A673 (cell line): ENCODE measurements around the gene IFNGR2. TPM values are rescaled to one million over a fixed set of nuclear protein-coding genes. Genes with fewer than 3 reads are reported as not detected.

Experiments
- BruUV-seq: library from RNA; stranded (reverse); fragments of 400-500 nt; replicated peaks from 2 replicates; lab custom pipeline; 2021; lab: Mats Ljungman, UMichigan
- CTCF ChIA-PET: fragments of 300-600 bp; sonication (Branson Sonifier 250); formaldehyde crosslinking; loops from one replicate; lab custom pipeline; 2022; ENCODE audit warnings: antibody characterized with exemption; lab: Charles Lee
- POLR2A ChIA-PET: fragments of 300-600 bp; sonication (Branson Sonifier 250); formaldehyde crosslinking; loops from one replicate; lab custom pipeline; 2022; ENCODE audit warnings: antibody characterized with exemption; ENCODE audit not compliant: low non-redundant PET; lab: Charles Lee
- DNase-seq: peaks from one replicate; pipeline ENCODE4 v3.0.0-alpha.2; 2015; ENCODE audit warnings: low spot score
- H3K27ac ChIP-seq: fragments of 200-600 bp; sonication (generic); 2 replicates; pipeline ENCODE4 v1.5.1; 2016; ENCODE audit warnings: mixed run types, low read depth, mild to moderate bottlenecking, mixed read lengths, antibody characterized with exemption, low read length; ENCODE audit not compliant: poor library complexity, severe bottlenecking
- H3K27me3 ChIP-seq: fragments of 200-600 bp; sonication (generic); replicated peaks from 2 replicates; pipeline ENCODE4 v1.6.1; 2017; ENCODE audit warnings: mixed run types, low read depth, mild to moderate bottlenecking, mixed read lengths, antibody characterized with exemption, low read length; ENCODE audit not compliant: insufficient read depth, poor library complexity
- H3K36me3 ChIP-seq: fragments of 200-600 bp; sonication (generic); 2 replicates; pipeline ENCODE4 v1.6.1; 2016; ENCODE audit warnings: mixed run types, mild to moderate bottlenecking, mixed read lengths, antibody characterized with exemption, low read length; ENCODE audit not compliant: insufficient read depth, poor library complexity, severe bottlenecking
- H3K4me1 ChIP-seq: fragments of 200-600 bp; sonication (generic); 2 replicates; pipeline ENCODE4 v1.6.1; 2017; ENCODE audit warnings: mixed run types, mild to moderate bottlenecking, mixed read lengths, antibody characterized with exemption, low read length; ENCODE audit not compliant: insufficient read depth, poor library complexity, severe bottlenecking
- H3K4me3 ChIP-seq: fragments of 200-600 bp; sonication (generic); 2 replicates; pipeline ENCODE4 v1.5.1; 2016; ENCODE audit warnings: low read depth, mixed run types, mild to moderate bottlenecking, mixed read lengths, low read length; ENCODE audit not compliant: poor library complexity, severe bottlenecking
- H3K9me3 ChIP-seq: fragments of 200-600 bp; sonication (generic); 2 replicates; pipeline ENCODE4 v1.6.1; 2016; ENCODE audit warnings: mixed run types, low read depth, mild to moderate bottlenecking, mixed read lengths, antibody characterized with exemption, low read length; ENCODE audit not compliant: poor library complexity, severe bottlenecking
- EZH2 ChIP-seq: fragments of 200-600 bp; sonication (generic); IDR thresholded peaks from 2 replicates; pipeline ENCODE4 v1.6.1; 2017; ENCODE audit warnings: borderline replicate concordance, low read depth, mild to moderate bottlenecking, mixed read lengths, antibody characterized with exemption, low read length; ENCODE audit not compliant: poor library complexity, severe bottlenecking
- intact Hi-C: fragments of 100-400 bp; cut with micrococcal nuclease; formaldehyde crosslinking; loops from one replicate; pipeline ENCODE4 v1.10.0; 2022; ENCODE audit not compliant: unreplicated experiment
- total RNA-seq: library from RNA; stranded (reverse); gene quantifications from 2 replicates; pipeline ENCODE4 v1.2.3, GENCODE V29; 2021
- TF ChIP-seq, protein P1 (sequence below): fragments of 300-800, 200-600 bp; sonication (generic); conservative IDR thresholded peaks from 2 replicates; pipeline ENCODE4 v1.5.1; 2017; ENCODE audit warnings: low read depth, mild to moderate bottlenecking, antibody characterized with exemption, low read length, moderate library complexity, mixed read lengths

IFNGR2 gene
- total RNA-seq, 1 experiment from 2014 or later: 48.9 TPM

DNA sequence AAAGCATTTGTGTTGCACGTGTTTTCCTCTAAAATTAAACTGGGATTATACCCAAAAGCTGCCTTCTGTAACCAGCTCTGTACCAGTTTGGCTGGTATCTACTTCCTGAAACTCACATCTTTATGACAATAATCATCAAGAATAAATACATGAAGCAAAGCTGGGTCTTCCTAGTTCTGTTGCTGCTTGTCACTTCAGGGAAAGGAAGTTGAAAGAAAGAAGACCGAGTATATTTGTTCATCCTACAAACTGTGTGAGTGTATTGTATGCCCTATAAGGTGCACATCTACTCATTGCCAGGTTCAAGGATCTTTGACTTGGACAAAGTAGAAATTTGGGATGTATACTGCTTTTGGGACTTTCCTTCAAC, 29.1 kb upstream of the IFNGR2 start:
- Histone ChIP-seq H3K4me3 (no peak overlapping the region), H3K4me1 (peaks cover 6% of the 10 kb centered on the region), H3K9me3 (no peaks in the 10 kb centered on the region), H3K27me3 (no peaks in the 10 kb centered on the region), H3K36me3 (no peaks in the 10 kb centered on the region), H3K27ac (no peak overlapping the region)
- no peak for TF ChIP-seq EZH2
- TF ChIP-seq, protein P1, sequence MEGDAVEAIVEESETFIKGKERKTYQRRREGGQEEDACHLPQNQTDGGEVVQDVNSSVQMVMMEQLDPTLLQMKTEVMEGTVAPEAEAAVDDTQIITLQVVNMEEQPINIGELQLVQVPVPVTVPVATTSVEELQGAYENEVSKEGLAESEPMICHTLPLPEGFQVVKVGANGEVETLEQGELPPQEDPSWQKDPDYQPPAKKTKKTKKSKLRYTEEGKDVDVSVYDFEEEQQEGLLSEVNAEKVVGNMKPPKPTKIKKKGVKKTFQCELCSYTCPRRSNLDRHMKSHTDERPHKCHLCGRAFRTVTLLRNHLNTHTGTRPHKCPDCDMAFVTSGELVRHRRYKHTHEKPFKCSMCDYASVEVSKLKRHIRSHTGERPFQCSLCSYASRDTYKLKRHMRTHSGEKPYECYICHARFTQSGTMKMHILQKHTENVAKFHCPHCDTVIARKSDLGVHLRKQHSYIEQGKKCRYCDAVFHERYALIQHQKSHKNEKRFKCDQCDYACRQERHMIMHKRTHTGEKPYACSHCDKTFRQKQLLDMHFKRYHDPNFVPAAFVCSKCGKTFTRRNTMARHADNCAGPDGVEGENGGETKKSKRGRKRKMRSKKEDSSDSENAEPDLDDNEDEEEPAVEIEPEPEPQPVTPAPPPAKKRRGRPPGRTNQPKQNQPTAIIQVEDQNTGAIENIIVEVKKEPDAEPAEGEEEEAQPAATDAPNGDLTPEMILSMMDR: no peak
- intact Hi-C loops: loop anchor here (1.0 kb wide), 1 partner anchor 174 kb away; no protein-coding TSS in a partner anchor
- POLR2A ChIA-PET: no interaction called here
- no TSS peak for BruUV-seq
- CTCF ChIA-PET: no interaction called here
- DNase-seq: no peak

DNA sequence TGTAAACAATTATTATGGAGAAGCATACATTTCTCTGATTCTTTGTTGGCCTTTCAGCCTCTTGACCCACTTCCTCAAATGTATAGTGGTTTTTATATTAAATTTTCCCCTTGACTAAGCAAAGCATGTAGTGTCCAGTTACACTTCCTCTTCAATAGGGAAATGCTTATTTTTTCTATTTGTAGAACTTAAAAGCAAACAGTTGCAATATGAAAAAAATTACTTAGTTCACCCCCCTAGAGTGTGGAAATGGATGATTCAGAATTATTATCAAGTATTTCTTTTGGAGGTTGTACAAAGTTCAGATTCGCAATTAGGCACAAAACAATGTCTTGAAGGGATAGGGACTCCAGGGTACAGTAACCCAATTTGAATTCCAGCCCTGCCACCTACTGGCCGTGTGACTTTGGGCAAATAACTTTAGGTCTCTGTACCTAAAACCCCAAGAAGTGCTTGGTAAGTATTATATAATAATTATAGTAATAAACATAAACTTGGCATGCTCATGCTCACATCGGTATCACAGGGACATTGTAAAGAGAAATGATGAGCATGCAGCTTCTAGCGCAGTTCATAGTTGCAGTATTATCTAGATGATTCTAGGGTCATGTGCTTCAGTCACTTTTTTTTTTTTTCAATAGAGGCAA, 28.6 kb upstream of the IFNGR2 start:
- H3K27ac ChIP-seq: no peak overlapping the region
- POLR2A ChIA-PET: no interaction called here
- peaks cover 6% of the 10 kb centered on the region for H3K4me1 ChIP-seq
- BruUV-seq: no TSS peak
- no peaks in the 10 kb centered on the region for H3K36me3 ChIP-seq
- CTCF ChIA-PET: no interaction called here
- H3K27me3 ChIP-seq: no peaks in the 10 kb centered on the region
- H3K4me3 ChIP-seq: no peak overlapping the region
- intact Hi-C loops: loop anchor here (1.0 kb wide), 1 partner anchor 174 kb away; no protein-coding TSS in a partner anchor
- no peaks in the 10 kb centered on the region for H3K9me3 ChIP-seq
- DNase-seq: peak; percentile 61
- TF ChIP-seq EZH2: no peak
- TF ChIP-seq, protein P1: peak; percentile 76

DNA sequence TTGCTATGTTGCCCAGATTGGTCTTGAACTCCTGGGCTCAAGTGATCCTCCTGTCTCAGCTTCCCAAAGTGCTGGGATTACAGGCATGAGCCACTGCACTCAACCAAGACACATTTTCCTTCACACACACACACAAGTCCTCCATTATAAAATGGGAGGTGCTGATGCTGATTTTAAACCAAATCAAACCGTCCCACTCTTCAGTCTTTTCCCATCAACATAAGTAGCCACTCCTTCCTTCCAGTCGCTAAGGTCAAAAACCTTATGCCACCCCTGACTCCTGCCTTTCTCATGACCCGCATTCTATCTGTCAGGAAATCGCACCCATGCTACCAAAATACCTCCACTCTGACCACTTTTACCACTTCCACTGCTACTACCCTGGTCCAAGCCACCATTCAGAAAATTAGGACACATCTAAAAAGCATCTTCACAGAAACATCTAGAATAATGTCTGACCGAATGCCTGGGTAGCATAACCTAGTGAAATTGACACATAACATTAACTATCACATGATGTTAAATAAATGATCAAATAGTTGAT, 28.0 kb upstream of the IFNGR2 start:
- Histone ChIP-seq H3K4me1 (peaks cover 12% of the 10 kb centered on the region), H3K9me3 (no peaks in the 10 kb centered on the region), H3K27me3 (no peaks in the 10 kb centered on the region), H3K27ac (no peak overlapping the region), H3K36me3 (no peaks in the 10 kb centered on the region), H3K4me3 (no peak overlapping the region)
- CTCF ChIA-PET: no interaction called here
- BruUV-seq: no TSS peak
- intact Hi-C loops: no loop called here
- no peak for DNase-seq
- TF ChIP-seq, protein P1: no peak
- no peak for TF ChIP-seq EZH2
- POLR2A ChIA-PET: interaction anchor here (0.6 kb wide), 1 partner anchor 145 kb away, joined by 3 read pairs; the partner anchor contains the start of gene IFNAR2
